ENCODE measurements around the gene RUNX1.

The RUNX1 gene

DNA sequence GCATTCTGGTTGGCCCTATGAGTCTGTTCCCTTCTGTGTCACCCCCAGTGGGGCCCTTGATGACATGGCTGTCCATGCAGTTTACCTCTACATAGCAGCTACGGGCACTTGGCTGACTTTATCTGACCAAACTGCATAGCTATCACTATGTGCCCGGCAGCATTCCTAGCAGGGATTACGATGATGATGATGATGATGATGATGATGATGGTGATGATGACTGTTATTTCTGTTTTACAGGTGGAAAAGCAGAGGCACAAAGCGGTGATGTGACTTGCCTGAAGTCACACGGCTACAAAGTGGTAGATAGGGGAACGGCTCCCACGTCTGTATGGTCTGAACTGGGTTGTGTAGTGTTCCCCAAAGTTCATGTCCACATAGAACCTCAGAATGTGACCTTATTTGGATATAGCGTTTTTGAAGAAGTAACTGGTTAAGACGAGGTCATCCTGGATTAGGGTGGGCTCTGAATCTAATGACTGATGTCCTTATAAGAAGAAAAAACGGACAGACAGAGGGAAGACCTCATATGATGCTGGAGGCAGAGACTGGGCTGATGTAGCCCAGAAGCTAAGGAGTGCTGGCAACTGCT, 57.6 kb downstream of the RUNX1 start:
- no peak overlapping the region for H3K4me3 ChIP-seq (replicated peaks; ENCODE audit: low read depth, low read length)
- no peak for DNase-seq (ENCODE audit: low read depth)
- TF ChIP-seq, protein P1, sequence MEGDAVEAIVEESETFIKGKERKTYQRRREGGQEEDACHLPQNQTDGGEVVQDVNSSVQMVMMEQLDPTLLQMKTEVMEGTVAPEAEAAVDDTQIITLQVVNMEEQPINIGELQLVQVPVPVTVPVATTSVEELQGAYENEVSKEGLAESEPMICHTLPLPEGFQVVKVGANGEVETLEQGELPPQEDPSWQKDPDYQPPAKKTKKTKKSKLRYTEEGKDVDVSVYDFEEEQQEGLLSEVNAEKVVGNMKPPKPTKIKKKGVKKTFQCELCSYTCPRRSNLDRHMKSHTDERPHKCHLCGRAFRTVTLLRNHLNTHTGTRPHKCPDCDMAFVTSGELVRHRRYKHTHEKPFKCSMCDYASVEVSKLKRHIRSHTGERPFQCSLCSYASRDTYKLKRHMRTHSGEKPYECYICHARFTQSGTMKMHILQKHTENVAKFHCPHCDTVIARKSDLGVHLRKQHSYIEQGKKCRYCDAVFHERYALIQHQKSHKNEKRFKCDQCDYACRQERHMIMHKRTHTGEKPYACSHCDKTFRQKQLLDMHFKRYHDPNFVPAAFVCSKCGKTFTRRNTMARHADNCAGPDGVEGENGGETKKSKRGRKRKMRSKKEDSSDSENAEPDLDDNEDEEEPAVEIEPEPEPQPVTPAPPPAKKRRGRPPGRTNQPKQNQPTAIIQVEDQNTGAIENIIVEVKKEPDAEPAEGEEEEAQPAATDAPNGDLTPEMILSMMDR (IDR thresholded peaks at IDR 0.05; ENCODE audit: low read length, missing control alignments), result no peak

DNA sequence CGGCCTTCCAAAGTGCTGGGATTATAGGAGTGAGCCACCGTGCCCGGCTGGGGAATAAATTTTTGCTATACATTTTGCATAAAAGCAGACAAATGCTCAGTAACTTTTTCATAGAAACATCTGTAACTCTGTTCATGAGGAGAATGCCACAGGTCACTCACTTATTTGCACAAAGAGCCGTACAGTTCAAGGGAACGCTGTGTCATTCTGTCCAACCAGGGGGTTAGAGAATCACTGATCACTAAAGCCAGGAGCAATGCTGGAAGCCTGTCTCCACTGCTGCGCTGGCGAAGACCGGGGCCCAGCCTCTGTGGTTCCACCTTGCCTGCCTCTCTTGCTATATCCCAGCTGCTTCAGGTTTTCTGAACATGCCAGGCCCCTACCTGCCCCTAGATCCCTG, 58.3 kb downstream of the RUNX1 start:
- TF ChIP-seq, protein P1 (IDR thresholded peaks at IDR 0.05; ENCODE audit: low read length, missing control alignments), result no peak
- no peak overlapping the region for H3K4me3 ChIP-seq (replicated peaks; ENCODE audit: low read depth, low read length)
- no peak for DNase-seq (ENCODE audit: low read depth)

DNA sequence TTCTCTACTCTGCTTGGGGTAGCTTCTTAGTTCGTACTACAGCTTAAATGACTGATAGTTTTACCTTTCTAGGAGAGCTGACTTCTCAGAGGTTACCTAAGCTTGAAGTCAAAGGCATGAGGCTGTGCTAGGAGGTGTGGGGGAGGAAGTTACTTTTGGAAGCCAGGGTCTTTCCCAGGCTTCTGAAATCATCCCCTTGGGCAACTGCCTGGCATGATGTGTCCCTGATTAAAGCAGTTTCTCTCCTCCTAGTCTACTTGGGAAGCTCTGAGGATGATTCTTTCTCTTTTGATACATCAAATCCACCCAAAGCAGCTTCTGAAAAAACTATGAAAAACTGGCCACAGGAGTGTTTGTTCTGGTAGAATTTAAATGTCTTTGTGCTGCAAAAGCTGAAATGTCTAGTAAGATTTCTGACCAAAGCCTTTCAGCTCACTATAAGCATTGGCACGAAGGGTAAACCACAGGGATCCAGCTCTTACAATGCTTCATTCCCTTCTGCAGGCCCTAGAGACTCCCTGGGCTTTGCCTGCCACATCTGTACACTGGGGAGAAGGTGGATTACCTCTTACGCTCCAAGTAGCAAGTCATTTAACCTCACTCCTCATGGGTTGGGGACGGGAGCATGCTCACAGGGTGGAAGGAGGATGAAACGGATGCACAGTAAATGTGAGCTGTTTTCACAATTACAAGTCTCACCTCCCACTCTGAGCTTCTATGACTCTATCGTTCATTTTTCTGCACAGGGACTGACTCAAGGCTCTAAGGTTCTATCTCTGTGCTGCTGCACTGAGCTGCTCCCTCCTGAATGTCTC, 59.6 kb downstream of the RUNX1 start:
- DNase-seq (ENCODE audit: low read depth), result no peak
- TF ChIP-seq, protein P1 (IDR thresholded peaks at IDR 0.05; ENCODE audit: low read length, missing control alignments), result no peak
- H3K4me3 ChIP-seq (replicated peaks; ENCODE audit: low read depth, low read length), result no peak overlapping the region

DNA sequence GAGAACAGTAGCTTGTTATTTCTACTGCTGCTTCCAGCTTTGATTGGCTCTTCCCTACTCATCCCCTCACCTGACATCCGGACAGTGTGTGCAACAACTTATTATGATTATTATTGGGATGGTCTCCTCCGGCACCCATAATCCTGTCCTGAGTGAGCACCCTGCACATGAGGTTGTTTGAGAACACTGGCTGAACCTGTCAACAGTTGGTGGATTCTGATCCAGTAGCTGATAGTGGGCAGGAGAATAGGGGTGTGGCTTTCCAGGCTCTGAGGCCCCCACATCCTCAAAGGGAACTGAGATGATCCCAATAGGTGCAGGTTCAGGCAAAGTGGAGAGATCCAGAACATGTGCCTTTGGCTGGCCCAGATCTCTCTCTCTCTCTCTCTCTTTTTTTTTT, 60.5 kb downstream of the RUNX1 start:
- TF ChIP-seq, protein P1 (IDR thresholded peaks at IDR 0.05; ENCODE audit: low read length, missing control alignments), result no peak
- no peak overlapping the region for H3K4me3 ChIP-seq (replicated peaks; ENCODE audit: low read depth, low read length)
- DNase-seq (ENCODE audit: low read depth), result no peak

DNA sequence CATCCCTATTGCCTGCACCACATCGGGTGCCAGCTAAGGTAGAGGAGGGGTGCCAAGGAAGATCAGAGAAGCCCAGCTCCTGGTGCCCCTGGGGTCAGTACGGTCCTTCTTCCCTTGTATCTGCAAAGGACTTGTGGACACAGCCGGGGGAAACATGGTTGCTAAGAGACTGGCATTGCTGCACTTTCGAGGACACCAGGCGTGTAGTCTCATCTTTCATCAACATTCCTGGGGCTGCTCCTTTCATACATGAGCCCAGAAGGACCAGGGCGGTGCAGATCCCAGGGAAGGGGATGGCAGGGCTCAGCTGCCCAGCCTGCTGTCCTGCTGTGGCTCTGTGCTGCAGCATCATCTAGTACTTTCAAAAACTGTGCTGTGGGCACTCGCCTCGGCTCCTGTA, 61.0 kb downstream of the RUNX1 start:
- TF ChIP-seq, protein P1 (IDR thresholded peaks at IDR 0.05; ENCODE audit: low read length, missing control alignments), result no peak
- no peak for DNase-seq (ENCODE audit: low read depth)
- no peak overlapping the region for H3K4me3 ChIP-seq (replicated peaks; ENCODE audit: low read depth, low read length)

DNA sequence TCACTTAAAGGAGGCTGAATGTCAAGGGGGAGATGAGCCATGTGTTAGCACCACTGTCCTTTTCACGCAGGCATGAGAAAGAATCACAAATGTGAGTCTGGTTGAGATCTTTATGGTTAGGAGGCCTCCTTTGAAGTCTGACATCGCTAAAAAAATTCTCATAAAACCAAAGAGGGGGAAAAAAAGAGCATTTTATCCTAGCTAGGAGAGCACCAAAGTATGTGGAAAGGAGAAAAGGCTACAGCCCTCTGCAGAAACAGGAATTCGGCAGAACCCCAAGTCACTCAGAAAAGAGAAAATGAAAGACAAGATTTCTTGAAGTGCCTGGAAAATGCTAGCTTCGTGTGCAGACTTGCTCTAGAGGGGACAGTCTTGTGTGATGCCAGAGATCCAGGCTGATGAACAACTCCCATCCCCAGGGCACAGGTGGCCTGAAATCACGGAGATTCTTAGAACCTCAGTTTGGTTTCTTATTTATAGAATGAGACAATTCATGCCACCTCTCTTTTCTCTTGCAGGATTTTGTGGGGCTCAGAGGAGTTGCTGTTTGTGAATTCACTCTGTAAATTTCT, 61.5 kb downstream of the RUNX1 start:
- DNase-seq (ENCODE audit: low read depth), result no peak
- no peak overlapping the region for H3K4me3 ChIP-seq (replicated peaks; ENCODE audit: low read depth, low read length)
- TF ChIP-seq, protein P1 (IDR thresholded peaks at IDR 0.05; ENCODE audit: low read length, missing control alignments), result no peak

Measured in fibroblast of pulmonary artery (primary cell).